NCI-H82 (cell line): ENCODE results near the gene GNB3.
"Not testable (repeated sequence)": the region's sequence is repeated elsewhere in the genome, so short reads cannot be mapped to it uniquely, and the experiment has no call there.

Source experiments
- DNase-seq: peaks from one replicate; lab custom pipeline; 2025; lab: John Stamatoyannopoulos, UW

GNB3 gene

DNA sequence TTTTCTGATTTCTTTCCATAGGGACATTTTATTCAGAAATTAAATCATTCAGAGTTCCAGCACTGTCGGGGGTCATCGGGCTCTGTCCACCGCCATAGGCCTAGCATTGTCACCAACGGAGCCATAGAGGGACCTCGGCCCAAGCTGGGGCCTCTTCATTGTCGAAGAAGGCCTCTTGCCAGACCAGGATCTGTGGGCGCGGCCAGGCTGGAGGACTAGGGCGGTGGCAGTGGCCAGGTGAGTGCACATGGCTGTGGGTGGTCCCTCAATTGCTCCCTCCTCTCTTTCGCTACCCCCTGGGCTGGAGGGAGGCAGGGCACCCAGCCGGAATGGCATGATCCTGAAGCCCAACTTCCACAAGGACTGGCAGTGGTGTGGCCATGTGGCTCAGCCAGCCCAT is 43.0 kb downstream of the GNB3 start:
- DNase-seq, result no peak

DNA sequence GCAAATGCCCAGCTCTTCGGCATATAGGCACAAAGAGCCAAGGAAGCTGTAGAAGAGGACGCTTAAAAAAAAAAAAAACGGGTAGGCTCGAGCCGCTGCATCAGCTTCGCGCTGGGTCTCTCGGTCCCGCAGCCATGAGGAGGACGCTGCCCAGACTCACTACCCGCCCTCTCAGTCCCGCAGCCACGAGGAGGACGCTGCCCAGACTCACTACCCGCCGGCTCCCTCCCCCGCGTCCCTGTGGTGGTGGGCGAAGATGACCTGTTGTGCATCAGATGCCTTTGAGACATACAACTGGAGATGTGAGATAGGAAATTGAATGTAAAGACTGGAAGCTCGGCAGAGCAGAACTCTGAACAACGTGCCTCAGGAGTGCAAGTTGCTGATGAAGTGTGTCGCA is 43.8 kb downstream of the GNB3 start:
- no peak for DNase-seq

- peak; percentile 71 for DNase-seq
Measured at GRCh38 chr12:6886206-6886999, 45.7 kb downstream of the GNB3 start.

- no peak for DNase-seq
Measured at GRCh38 chr12:6887460-6887859, 46.7 kb downstream of the GNB3 start.

GRCh38 chr12:6888360-6888759 is 47.6 kb downstream of the GNB3 start:
- DNase-seq, result no peak

DNA sequence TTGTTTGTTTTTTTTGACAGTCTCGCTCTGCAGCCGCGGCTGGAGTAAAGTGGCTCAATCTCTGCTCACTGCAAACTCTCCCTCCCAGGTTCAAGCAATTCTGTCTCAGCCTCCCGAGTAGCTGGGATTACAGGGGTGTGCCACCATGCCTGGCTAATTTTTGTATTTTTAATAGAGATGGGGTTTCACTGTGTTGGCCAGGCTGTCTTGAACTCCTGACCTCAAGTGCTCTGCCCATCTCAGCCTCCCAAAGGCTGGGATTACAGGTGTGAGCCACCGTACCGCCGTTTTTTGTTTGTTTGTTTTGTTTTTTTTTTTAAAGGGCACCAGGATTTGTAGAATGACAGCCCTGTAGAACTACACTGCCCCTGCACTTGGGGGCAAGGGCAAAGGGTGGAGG is 48.1 kb downstream of the GNB3 start:
- not testable (repeated sequence) for DNase-seq

- DNase-seq, result not testable (repeated sequence)
Measured at GRCh38 chr12:6889775-6890573, 49.2 kb downstream of the GNB3 start.

GRCh38 chr12:6890789-6891645 is 50.3 kb downstream of the GNB3 start:
- DNase-seq, result peak; percentile 98

GRCh38 chr12:6891646-6892001 is 50.9 kb downstream of the GNB3 start:
- no peak for DNase-seq

GRCh38 chr12:6892683-6893082 is 52.0 kb downstream of the GNB3 start:
- DNase-seq, result not testable (repeated sequence)

DNA sequence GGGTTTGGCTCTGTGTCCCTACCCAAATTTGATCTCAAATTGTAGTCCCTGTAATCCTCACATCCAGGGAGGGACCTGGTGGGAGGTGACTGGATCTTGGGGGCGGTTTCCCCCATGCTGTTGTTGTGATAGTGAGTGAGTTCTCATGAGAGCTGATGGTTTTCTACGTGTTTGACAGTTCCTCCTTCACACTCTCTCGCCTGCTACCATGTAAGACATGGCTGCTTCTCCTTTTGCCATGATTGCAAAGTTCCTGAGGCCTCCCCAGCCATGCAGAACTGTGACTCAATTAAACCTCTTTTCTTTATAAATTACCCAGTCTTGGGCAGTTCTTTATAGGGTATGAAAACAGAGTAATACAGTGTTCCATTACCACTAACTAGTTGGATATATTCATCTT is 53.6 kb downstream of the GNB3 start:
- no peak for DNase-seq
